Choroid plexus epithelial cell (primary cell): ENCODE measurements around the gene CD164.

ENCODE experiments used
- DNase-seq: peaks from one replicate; pipeline ENCODE4 v3.0.0-alpha.2; 2010; ENCODE audit warnings: low read depth
- H3K4me3 ChIP-seq: 2 replicates; pipeline ENCODE4 v1.5.1; 2011; ENCODE audit warnings: low read depth, mild to moderate bottlenecking, control low read depth, low read length, moderate library complexity
- CTCF ChIP-seq: conservative IDR thresholded peaks from 2 replicates; pipeline ENCODE4 v1.5.1; 2011; ENCODE audit warnings: low read depth, mild to moderate bottlenecking, control low read depth, inconsistent platforms, low read length, moderate library complexity

The CD164 gene

GRCh38 chr6:109327491-109327890 is 54.8 kb downstream of the CD164 start:
- DNase-seq: no peak
- no peak for TF ChIP-seq CTCF
- no peak overlapping the region for H3K4me3 ChIP-seq

- no peak for TF ChIP-seq CTCF
- no peak overlapping the region for H3K4me3 ChIP-seq
- DNase-seq: no peak
Measured at GRCh38 chr6:109326351-109326750, 55.9 kb downstream of the CD164 start.

- H3K4me3 ChIP-seq: no peak overlapping the region
- DNase-seq: no peak
- no peak for TF ChIP-seq CTCF
Measured at GRCh38 chr6:109325400-109325801, 56.9 kb downstream of the CD164 start.

GRCh38 chr6:109323241-109323640 is 59.0 kb downstream of the CD164 start:
- no peak for DNase-seq
- TF ChIP-seq CTCF: no peak
- no peak overlapping the region for H3K4me3 ChIP-seq

- H3K4me3 ChIP-seq: no peak overlapping the region
- TF ChIP-seq CTCF: no peak
- DNase-seq: no peak
Measured at GRCh38 chr6:109322825-109323224, 59.4 kb downstream of the CD164 start.

GRCh38 chr6:109321752-109322151 is 60.5 kb downstream of the CD164 start:
- DNase-seq: no peak
- no peak overlapping the region for H3K4me3 ChIP-seq
- no peak for TF ChIP-seq CTCF

- TF ChIP-seq CTCF: no peak
- no peak overlapping the region for H3K4me3 ChIP-seq
- no peak for DNase-seq
Measured at GRCh38 chr6:109320072-109320471, 62.2 kb downstream of the CD164 start.
